Adrenal gland (tissue), 12 donors: ENCODE data around the gene FMNL2. TPM values are rescaled to one million over a fixed set of nuclear protein-coding genes. Genes with fewer than 3 reads are reported as not detected.

ENCODE experiments used
- DNase-seq, 7 donors: peaks; one replicate each; pipeline ENCODE4 v3.0.0-alpha.2; 2019 to 2020
- H3K27ac ChIP-seq, 5 donors: fragments of 200-600 bp; sonication (generic) in 4 of 5; 1 replicate in 3 of 5; 2 replicates in 2 of 5; pipeline versions ENCODE4 v1.5.1 to v1.8.0; 2016 to 2020; ENCODE audit warnings: mild to moderate bottlenecking in 1 of 5
- H3K27me3 ChIP-seq: fragments of 200-600 bp; 2 replicates; pipeline ENCODE4 v1.8.0; 2021
- H3K36me3 ChIP-seq, 2 donors: fragments of 200-600 bp; replicated peaks in 1 of 2; 1 replicate in 1 of 2; 2 replicates in 1 of 2; pipeline versions ENCODE4 v1.5.1 to v1.8.0; 2018 to 2022
- H3K4me1 ChIP-seq, 2 donors: fragments of 200-600 bp; replicated peaks in 1 of 2; 1 replicate in 1 of 2; 2 replicates in 1 of 2; pipeline versions ENCODE4 v1.5.1 to v1.8.0; 2018 to 2021
- H3K4me3 ChIP-seq, 4 donors: fragments of 200-600 bp; sonication (generic) in 3 of 4; one replicate each; pipeline ENCODE4 v1.5.1; 2016 to 2018
- H3K9me3 ChIP-seq, 3 donors: fragments of 200-600 bp; sonication (generic) in 1 of 3; replicated peaks in 1 of 3; 1 replicate in 2 of 3; 2 replicates in 1 of 3; pipeline versions ENCODE4 v1.5.1 to v1.8.0; 2016 to 2021
- CTCF ChIP-seq, 6 experiments: fragments of 450-650 bp in 4 of 6; fragments of 200-600 bp in 2 of 6; sonication (generic) in 1 of 6; IDR thresholded peaks; 1 replicate in 5 of 6; 2 replicates in 1 of 6; pipeline versions ENCODE4 v1.5.1 to v1.8.0; 2016 to 2021; ENCODE audit warnings: antibody characterized with exemption in 6 of 6, mild to moderate bottlenecking in 2 of 6, moderate library complexity in 1 of 6
- POLR2A ChIP-seq, 2 donors: fragments of 450-650 bp; IDR thresholded peaks; one replicate each; pipeline ENCODE4 v1.6.1; 2017; ENCODE audit warnings: antibody characterized with exemption in 2 of 2, mild to moderate bottlenecking in 2 of 2, moderate library complexity in 1 of 2
- WGBS, 4 donors: extraction: QIAGEN DNeasy Blood & Tissue Kit in 2 of 4; methylation state at CpG; one replicate each; pipeline versions ENCODE4 v1.1.5 to v1.1.7; 2013 to 2017; 5-methylcytosine and 5-hydroxymethylcytosine counted together
- intact Hi-C, 2 donors: fragments of 100-400 bp; cut with DNase I; formaldehyde crosslinking; loops; one replicate each; pipeline versions ENCODE4 v1.14.1 to v1.15.0; 2022 to 2023
- polyA plus RNA-seq, 3 donors: library from polyadenylated mRNA; stranded (reverse); fragments of 200-250 nt in 2 of 3; fragments of 350-450 nt in 1 of 3; fragmentation: Illumina TruSeq in 1 of 3; extraction: RNeasy Lipid Tissue Mini Kit (QIAGEN cat#74804) in 1 of 3; gene quantifications; one replicate each; pipeline ENCODE4 v1.2.3, GENCODE V29; 2013 to 2014
- total RNA-seq, 9 donors: library from RNA; depleted of rRNA in 4 of 9; stranded (reverse); fragments of >200 nt in 4 of 9; fragments of 120-200 nt in 1 of 9; fragmentation: NEBNext Ultra II Directional in 1 of 9; extraction: Animal tissue kit (Norgen Biotek cat#: 25700) in 1 of 9; gene quantifications; one replicate each; pipeline versions ENCODE4 v1.1.0 to v1.2.4, GENCODE V29; 2013 to 2023
- donor health status: healthy with polysubstance abuse.
- donor health status: Bipolar disorder and iron deficiency.
- donor health status: DM: yes; HTN: yes; CAD: no.
- donor health status: DM: no; HTN: no; CAD: no.
- donor health status: DM: no; HTN: no; CAD: no.
- donor health status: DM: yes; HTN: yes; CAD: no.

FMNL2 gene
- total and polyA plus RNA-seq, 12 donors: 23.5 to 54.2 (median 36.7) TPM

GRCh38 chr2:152481881-152482583, 147.1 kb downstream of the FMNL2 start:
- H3K4me3 ChIP-seq: no peak overlapping the region
- WGBS, 4 donors: 93 to 97% (median 96%) methylated on average over 5 of the region's 5 CpGs
- H3K27me3 ChIP-seq: no peaks in the 10 kb centered on the region
- no peaks in the 10 kb centered on the region for H3K36me3 ChIP-seq
- no peaks in the 10 kb centered on the region for H3K9me3 ChIP-seq
- peaks cover 0 to 20% of the 10 kb centered on the region in 2 donors for H3K4me1 ChIP-seq
- no peak for DNase-seq
- intact Hi-C loops: no loop called here
- TF ChIP-seq CTCF (IDR thresholded peaks at IDR 0.05): no peak
- TF ChIP-seq POLR2A (IDR thresholded peaks at IDR 0.05): no peak
- H3K27ac ChIP-seq: no peak overlapping the region

- Histone ChIP-seq H3K27ac (no peak overlapping the region), H3K4me3 (no peak overlapping the region), H3K4me1 (peaks cover 0 to 21% of the 10 kb centered on the region in 2 donors), H3K9me3 (no peaks in the 10 kb centered on the region), H3K27me3 (no peaks in the 10 kb centered on the region), H3K36me3 (no peaks in the 10 kb centered on the region)
- no peak for TF ChIP-seq CTCF (IDR thresholded peaks at IDR 0.05)
- no peak for TF ChIP-seq POLR2A (IDR thresholded peaks at IDR 0.05)
- intact Hi-C loops: no loop called here
- 84 to 98% (median 97%) methylated on average over 4 of the region's 4 CpGs for WGBS, 4 donors
- DNase-seq: no peak
These were observed 148.5 kb downstream of the FMNL2 start for GRCh38 chr2:152483276-152484063.

- Histone ChIP-seq H3K4me3 (no peak overlapping the region), H3K27me3 (no peaks in the 10 kb centered on the region), H3K4me1 (peaks cover 9 to 27% of the 10 kb centered on the region in 2 donors), H3K36me3 (no peaks in the 10 kb centered on the region), H3K27ac (peak overlapping the region in 4 of 5 donors; percentile 1 to 64 (median 38)), H3K9me3 (no peaks in the 10 kb centered on the region)
- intact Hi-C loops: no loop called here
- TF ChIP-seq POLR2A (IDR thresholded peaks at IDR 0.05) (no peak), CTCF (IDR thresholded peaks at IDR 0.05) (no peak)
- 60 to 78% (median 71%) methylated on average over 8 of the region's 8 CpGs for WGBS, 4 donors
- DNase-seq: peak in 1 of 7 donors; percentile 27
These were observed 151.2 kb downstream of the FMNL2 start for GRCh38 chr2:152485954-152486736.
